HepG2 (cell line): ENCODE measurements around the gene CYTH1. TPM values are rescaled to one million over a fixed set of nuclear protein-coding genes. Genes with fewer than 3 reads are reported as not detected.

Experiments used
- ATAC-seq: fragments of 200-7000 bp; cut with Tn5 transposase; 3 replicates; pipeline ENCODE4 v1.9.1; 2020; ENCODE audit warnings: mild to moderate bottlenecking, moderate library complexity
- BruUV-seq: library from RNA; stranded (reverse); fragments of 400-500 nt; replicated peaks from 2 replicates; lab custom pipeline; 2021; lab: Mats Ljungman, UMichigan
- CTCF ChIA-PET: fragments of 300-600 bp; formaldehyde crosslinking; extraction: SDS; loops from one replicate; lab custom pipeline; 2021; ENCODE audit warnings: low total read pairs, inconsistent platforms, low intra/inter-chr PET ratio; lab: Yijun Ruan, JAX
- POLR2A ChIA-PET: fragments of 350-600 bp; sonication (Branson Sonifier 250); formaldehyde crosslinking; loops from one replicate; lab custom pipeline; 2020; ENCODE audit warnings: antibody characterized with exemption, inconsistent platforms; lab: Yijun Ruan, JAX
- DNase-seq: peaks from one replicate; pipeline ENCODE4 v3.0.0-alpha.2; 2015; ENCODE audit warnings: low spot score
- FAIRE-seq: peaks from 3 replicates; lab custom pipeline; 2011; peaks lifted over from hg19 to GRCh38; lab: Jason Lieb, UNC
- H2AFZ ChIP-seq: one replicate; pipeline ENCODE4 v1.6.1; 2011; ENCODE audit warnings: low read length, inconsistent platforms
- H3K27ac ChIP-seq: fragments of 300-600 bp; 3 replicates; pipeline ENCODE4 v1.8.0; 2011; ENCODE audit warnings: mixed run types, mild to moderate bottlenecking, mixed read lengths, low read length, inconsistent platforms; ENCODE audit not compliant: insufficient read depth; ENCODE audit errors: extremely low read length
- H3K27me3 ChIP-seq, 2 experiments: fragments of 200-600 bp in 1 of 2; 2 replicates in 1 of 2; 3 replicates in 1 of 2; pipeline versions ENCODE4 v1.6.0 to v1.8.0; 2011; ENCODE audit warnings: low read length in 2 of 2, mild to moderate bottlenecking in 2 of 2, moderate library complexity in 2 of 2, inconsistent platforms in 1 of 2; ENCODE audit not compliant: insufficient read depth in 2 of 2, control insufficient read depth in 1 of 2
- H3K36me3 ChIP-seq, 2 experiments: fragments of 200-600 bp in 1 of 2; replicated peaks in 1 of 2; 2 replicates in 1 of 2; 3 replicates in 1 of 2; pipeline versions ENCODE4 v1.5.1 to v1.8.0; 2011; ENCODE audit warnings: low read length in 2 of 2, inconsistent platforms in 1 of 2; ENCODE audit not compliant: insufficient read depth in 2 of 2, control insufficient read depth in 1 of 2
- H3K4me1 ChIP-seq: 2 replicates; pipeline ENCODE4 v1.5.1; 2012; ENCODE audit warnings: low read length, inconsistent platforms; ENCODE audit not compliant: insufficient read depth
- H3K4me2 ChIP-seq: 2 replicates; pipeline ENCODE4 v1.6.0; 2011; ENCODE audit warnings: low read depth, low read length, inconsistent platforms
- H3K4me3 ChIP-seq, 3 experiments: fragments of 200-600 bp in 1 of 3; sonication (generic), shearing (Covaris generic) in 1 of 3; replicated peaks in 1 of 3; 2 replicates each; pipeline ENCODE4 v1.5.1; 2011 to 2016; ENCODE audit warnings: low read length in 3 of 3, inconsistent platforms in 2 of 3, low read depth in 2 of 3, mild to moderate bottlenecking in 2 of 3, control low read depth in 1 of 3, mixed read lengths in 1 of 3; ENCODE audit not compliant: insufficient read depth in 1 of 3
- H3K79me2 ChIP-seq: one replicate; pipeline ENCODE4 v1.6.1; 2011; ENCODE audit warnings: low read length, inconsistent platforms; ENCODE audit not compliant: insufficient read depth
- H3K9ac ChIP-seq: 2 replicates; pipeline ENCODE4 v1.6.0; 2011; ENCODE audit warnings: mild to moderate bottlenecking, low read depth, low read length, inconsistent platforms; ENCODE audit not compliant: insufficient read depth
- H3K9me3 ChIP-seq: 2 replicates; pipeline ENCODE4 v1.5.1; 2012; ENCODE audit warnings: mild to moderate bottlenecking, low read length
- H4K20me1 ChIP-seq: 2 replicates; pipeline ENCODE4 v1.6.0; 2011; ENCODE audit warnings: inconsistent platforms, mild to moderate bottlenecking, low read length, moderate library complexity; ENCODE audit not compliant: insufficient read depth
- CEBPB ChIP-seq: IDR thresholded peaks from 2 replicates; pipeline ENCODE4 v1.6.1; 2011; ENCODE audit warnings: low read depth, low read length, improper control_type of control experiment, borderline replicate concordance
- CHCHD3 ChIP-seq: sonication (generic); formaldehyde crosslinking; IDR thresholded peaks from 2 replicates; pipeline ENCODE4 v1.8.0; 2022; ENCODE audit warnings: mild to moderate bottlenecking, missing genetic modification reagents, moderate library complexity
- GFI1 ChIP-seq: sonication (generic); formaldehyde crosslinking; IDR thresholded peaks from 2 replicates; pipeline ENCODE4 v1.5.0; 2020; ENCODE audit warnings: missing genetic modification reagents, mild to moderate bottlenecking, borderline replicate concordance
- MEF2D ChIP-seq: sonication (generic); formaldehyde crosslinking; IDR thresholded peaks from 2 replicates; pipeline ENCODE4 v1.5.1; 2020; ENCODE audit warnings: mild to moderate bottlenecking, missing genetic modification reagents
- NBN ChIP-seq: fragments of 450-650 bp; conservative IDR thresholded peaks from 2 replicates; pipeline ENCODE4 v1.6.1; 2017
- SALL1 ChIP-seq: sonication (generic); formaldehyde crosslinking; IDR thresholded peaks from 2 replicates; pipeline ENCODE4 v1.8.0; 2022; ENCODE audit warnings: mild to moderate bottlenecking, missing genetic modification reagents
- STAT5B ChIP-seq: sonication (generic); formaldehyde crosslinking; IDR thresholded peaks from 2 replicates; pipeline ENCODE4 v1.4.0; 2020; ENCODE audit warnings: missing genetic modification reagents
- YEATS2 ChIP-seq: sonication (generic); formaldehyde crosslinking; IDR thresholded peaks from 2 replicates; pipeline ENCODE4 v1.4.0; 2020; ENCODE audit warnings: missing genetic modification reagents, borderline replicate concordance
- ZKSCAN5 ChIP-seq: sonication (generic); formaldehyde crosslinking; IDR thresholded peaks from 2 replicates; pipeline ENCODE4 v1.5.1; 2020; ENCODE audit warnings: mild to moderate bottlenecking, missing genetic modification reagents
- ZNF468 ChIP-seq: sonication (generic); formaldehyde crosslinking; IDR thresholded peaks from 2 replicates; pipeline ENCODE4 v1.8.0; 2022; ENCODE audit warnings: mild to moderate bottlenecking, moderate library complexity, missing genetic modification reagents
- ZNF652 ChIP-seq: IDR thresholded peaks from 2 replicates; pipeline ENCODE4 v1.6.1; 2016; ENCODE audit warnings: low read depth, borderline replicate concordance
- ZNF766 ChIP-seq: sonication (generic); formaldehyde crosslinking; IDR thresholded peaks from 2 replicates; pipeline ENCODE4 v1.5.0; 2020; ENCODE audit warnings: missing genetic modification reagents, borderline replicate concordance
- WGBS: methylation state at CpG from one replicate; pipeline ENCODE4 v1.1.6; 2017; ENCODE audit warnings: low lambda C conversion rate; 5-methylcytosine and 5-hydroxymethylcytosine counted together
- in situ Hi-C: cut with HindIII; loops from 2 replicates; pipeline ENCODE4 v1.10.0; 2017; ENCODE audit warnings: low pct_unique_long_range_greater_than_20kb; ENCODE audit not compliant: extremely low pct_ligation_motif_present
- intact Hi-C: fragments of 100-400 bp; cut with micrococcal nuclease; formaldehyde crosslinking; loops from one replicate; pipeline ENCODE4 v1.10.0; 2022; ENCODE audit not compliant: unreplicated experiment
- polyA plus RNA-seq, 8 experiments: library from polyadenylated mRNA; depleted of rRNA in 3 of 8; stranded (reverse) in 7 of 8; unstranded in 1 of 8; fragments of >200 nt; fragmentation: Illumina TruSeq in 4 of 8; extraction: Trizol in 4 of 8; gene quantifications; 2 replicates each; pipeline versions ENCODE4 v1.2.1 to v1.2.3, GENCODE V29; 2011 to 2016; ENCODE audit warnings: low read depth in 4 of 8, missing spikeins in 1 of 8, mixed read lengths in 1 of 8; ENCODE audit not compliant: insufficient read depth in 1 of 8
- total RNA-seq, 5 experiments: library from RNA; depleted of rRNA; stranded (reverse); fragments of >200 nt; fragmentation: Illumina TruSeq; extraction: Trizol; gene quantifications; 2 replicates each; pipeline ENCODE4 v1.2.3, GENCODE V29; 2016; ENCODE audit warnings: low read depth in 1 of 5
- TF ChIP-seq, protein P1 (sequence below): sonication (generic); formaldehyde crosslinking; IDR thresholded peaks from 2 replicates; pipeline ENCODE4 v1.4.0; 2020; ENCODE audit warnings: missing genetic modification reagents, borderline replicate concordance
- TF ChIP-seq, protein P2 (sequence below): sonication (generic); formaldehyde crosslinking; IDR thresholded peaks from 2 replicates; pipeline ENCODE4 v1.5.0; 2020; ENCODE audit warnings: missing genetic modification reagents, mild to moderate bottlenecking, borderline replicate concordance
- TF ChIP-seq, protein P3 (sequence below): sonication (generic); formaldehyde crosslinking; IDR thresholded peaks from 2 replicates; pipeline ENCODE4 v1.4.0; 2020; ENCODE audit warnings: mild to moderate bottlenecking, low read depth, missing genetic modification reagents
- TF ChIP-seq, protein P4 (sequence below): sonication (generic); formaldehyde crosslinking; IDR thresholded peaks from 2 replicates; pipeline ENCODE4 v1.8.1; 2022; ENCODE audit warnings: mild to moderate bottlenecking, missing genetic modification reagents

CYTH1 gene
- total and polyA plus RNA-seq, 2 of the 13 experiments (the other 11 are each of a cell fraction or from before 2014, with no cell fraction given): 20.1 to 48.9 TPM

DNA sequence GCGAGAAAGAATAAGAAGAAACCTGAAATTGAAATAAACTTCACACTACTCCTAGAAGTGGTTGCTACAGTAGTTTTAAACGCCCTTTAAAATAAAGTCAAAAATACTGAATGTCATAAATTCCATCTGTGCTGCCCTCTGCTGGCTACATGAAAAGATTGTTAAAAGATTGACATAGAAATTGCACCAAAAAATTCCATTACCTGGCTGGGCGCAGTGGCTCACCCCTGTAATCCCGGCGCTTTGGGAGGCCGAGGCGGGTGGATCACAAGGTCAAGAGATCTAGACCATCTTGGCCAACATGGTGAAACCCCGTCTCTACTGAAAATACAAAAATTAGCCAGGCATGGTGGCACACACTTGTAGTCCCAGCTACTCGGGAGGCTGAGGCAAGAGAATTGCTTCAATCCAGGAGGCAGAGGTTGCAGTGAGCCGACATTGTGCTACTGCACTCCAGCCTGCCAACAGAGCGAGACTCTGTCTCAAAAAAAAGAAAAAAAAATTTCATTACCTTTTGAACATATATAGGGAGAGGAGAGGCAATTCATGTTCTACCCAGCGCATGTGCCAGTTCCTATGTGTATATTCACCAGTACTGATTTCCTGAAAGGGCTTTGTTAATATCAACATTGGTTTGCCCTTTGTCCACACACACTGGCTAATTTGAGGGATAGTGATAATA is 36.5 kb downstream of the CYTH1 start (continued):
- TF ChIP-seq SALL1 (CRISPR knock-in tag): peak; percentile 20; the same call in 1 of the 2 replicates
- no peak for TF ChIP-seq MEF2D
- no peak for TF ChIP-seq ZNF652 (CRISPR knock-in tag)
- TF ChIP-seq, protein P1, sequence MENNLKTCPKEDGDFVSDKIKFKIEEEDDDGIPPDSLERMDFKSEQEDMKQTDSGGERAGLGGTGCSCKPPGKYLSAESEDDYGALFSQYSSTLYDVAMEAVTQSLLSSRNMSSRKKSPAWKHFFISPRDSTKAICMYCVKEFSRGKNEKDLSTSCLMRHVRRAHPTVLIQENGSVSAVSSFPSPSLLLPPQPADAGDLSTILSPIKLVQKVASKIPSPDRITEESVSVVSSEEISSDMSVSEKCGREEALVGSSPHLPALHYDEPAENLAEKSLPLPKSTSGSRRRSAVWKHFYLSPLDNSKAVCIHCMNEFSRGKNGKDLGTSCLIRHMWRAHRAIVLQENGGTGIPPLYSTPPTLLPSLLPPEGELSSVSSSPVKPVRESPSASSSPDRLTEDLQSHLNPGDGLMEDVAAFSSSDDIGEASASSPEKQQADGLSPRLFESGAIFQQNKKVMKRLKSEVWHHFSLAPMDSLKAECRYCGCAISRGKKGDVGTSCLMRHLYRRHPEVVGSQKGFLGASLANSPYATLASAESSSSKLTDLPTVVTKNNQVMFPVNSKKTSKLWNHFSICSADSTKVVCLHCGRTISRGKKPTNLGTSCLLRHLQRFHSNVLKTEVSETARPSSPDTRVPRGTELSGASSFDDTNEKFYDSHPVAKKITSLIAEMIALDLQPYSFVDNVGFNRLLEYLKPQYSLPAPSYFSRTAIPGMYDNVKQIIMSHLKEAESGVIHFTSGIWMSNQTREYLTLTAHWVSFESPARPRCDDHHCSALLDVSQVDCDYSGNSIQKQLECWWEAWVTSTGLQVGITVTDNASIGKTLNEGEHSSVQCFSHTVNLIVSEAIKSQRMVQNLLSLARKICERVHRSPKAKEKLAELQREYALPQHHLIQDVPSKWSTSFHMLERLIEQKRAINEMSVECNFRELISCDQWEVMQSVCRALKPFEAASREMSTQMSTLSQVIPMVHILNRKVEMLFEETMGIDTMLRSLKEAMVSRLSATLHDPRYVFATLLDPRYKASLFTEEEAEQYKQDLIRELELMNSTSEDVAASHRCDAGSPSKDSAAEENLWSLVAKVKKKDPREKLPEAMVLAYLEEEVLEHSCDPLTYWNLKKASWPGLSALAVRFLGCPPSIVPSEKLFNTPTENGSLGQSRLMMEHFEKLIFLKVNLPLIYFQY (CRISPR knock-in tag): no peak
- no peak for TF ChIP-seq ZKSCAN5
- TF ChIP-seq YEATS2: peak; percentile 41; the same call in 1 of the 2 replicates
- no peak for TF ChIP-seq NBN
- no peak; the same call in 1 of the 2 replicates for TF ChIP-seq GFI1
- no peak for TF ChIP-seq ZNF766
- TF ChIP-seq STAT5B (CRISPR knock-in tag): peak; percentile 65; the same call in 1 of the 2 replicates

DNA sequence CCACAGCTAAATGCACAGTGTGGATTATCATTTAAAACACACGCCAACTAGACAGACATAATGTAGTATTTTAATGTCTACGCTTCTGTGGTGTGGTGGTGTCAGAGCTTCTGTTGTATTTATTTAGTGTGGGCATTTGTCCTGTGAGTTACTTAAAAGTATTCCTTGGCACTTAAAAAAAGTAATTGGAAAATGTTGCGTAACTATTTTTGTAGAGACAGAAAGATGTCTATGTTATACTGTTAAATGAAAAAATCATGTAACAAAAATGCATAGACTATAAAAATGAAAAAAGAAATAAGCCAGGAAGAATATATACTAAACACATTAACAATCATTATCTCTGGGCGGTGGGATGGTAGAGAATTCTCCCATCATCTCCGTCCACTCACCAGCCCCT is 39.2 kb downstream of the CYTH1 start:
- DNase-seq (no peak), FAIRE-seq (no peak), ATAC-seq (no peak)
- in situ Hi-C loops: no loop called here
- ChIA-PET CTCF (no interaction called here), POLR2A (no interaction called here)
- BruUV-seq: no TSS peak
- Histone ChIP-seq H3K9me3 (no peaks in the 10 kb centered on the region), H3K4me3 (no peak overlapping the region), H3K36me3 (peaks cover 1 to 4% of the 10 kb centered on the region in 2 experiments; a peak in 3 of 5 replicates), H3K27me3 (no peaks in the 10 kb centered on the region), H3K4me1 (peaks cover 55% of the 10 kb centered on the region), H3K9ac (no peak overlapping the region), H4K20me1 (peaks cover 7% of the 10 kb centered on the region; the same call in 1 of the 2 replicates), H3K27ac (no peak overlapping the region), H2AFZ (no peak overlapping the region), H3K79me2 (peaks cover 79% of the 10 kb centered on the region), H3K4me2 (no peak overlapping the region)
- WGBS: 97% methylated on average over 5 of the region's 5 CpGs
- intact Hi-C loops: no loop called here
- TF ChIP-seq, protein P2, sequence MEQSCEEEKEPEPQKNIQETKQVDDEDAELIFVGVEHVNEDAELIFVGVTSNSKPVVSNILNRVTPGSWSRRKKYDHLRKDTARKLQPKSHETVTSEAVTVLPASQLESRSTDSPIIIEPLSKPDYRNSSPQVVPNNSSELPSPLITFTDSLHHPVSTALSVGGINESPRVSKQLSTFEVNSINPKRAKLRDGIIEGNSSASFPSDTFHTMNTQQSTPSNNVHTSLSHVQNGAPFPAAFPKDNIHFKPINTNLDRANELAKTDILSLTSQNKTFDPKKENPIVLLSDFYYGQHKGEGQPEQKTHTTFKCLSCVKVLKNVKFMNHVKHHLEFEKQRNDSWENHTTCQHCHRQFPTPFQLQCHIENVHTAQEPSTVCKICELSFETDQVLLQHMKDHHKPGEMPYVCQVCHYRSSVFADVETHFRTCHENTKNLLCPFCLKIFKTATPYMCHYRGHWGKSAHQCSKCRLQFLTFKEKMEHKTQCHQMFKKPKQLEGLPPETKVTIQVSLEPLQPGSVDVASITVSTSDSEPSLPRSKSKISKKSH: no peak
- TF ChIP-seq, protein P3, sequence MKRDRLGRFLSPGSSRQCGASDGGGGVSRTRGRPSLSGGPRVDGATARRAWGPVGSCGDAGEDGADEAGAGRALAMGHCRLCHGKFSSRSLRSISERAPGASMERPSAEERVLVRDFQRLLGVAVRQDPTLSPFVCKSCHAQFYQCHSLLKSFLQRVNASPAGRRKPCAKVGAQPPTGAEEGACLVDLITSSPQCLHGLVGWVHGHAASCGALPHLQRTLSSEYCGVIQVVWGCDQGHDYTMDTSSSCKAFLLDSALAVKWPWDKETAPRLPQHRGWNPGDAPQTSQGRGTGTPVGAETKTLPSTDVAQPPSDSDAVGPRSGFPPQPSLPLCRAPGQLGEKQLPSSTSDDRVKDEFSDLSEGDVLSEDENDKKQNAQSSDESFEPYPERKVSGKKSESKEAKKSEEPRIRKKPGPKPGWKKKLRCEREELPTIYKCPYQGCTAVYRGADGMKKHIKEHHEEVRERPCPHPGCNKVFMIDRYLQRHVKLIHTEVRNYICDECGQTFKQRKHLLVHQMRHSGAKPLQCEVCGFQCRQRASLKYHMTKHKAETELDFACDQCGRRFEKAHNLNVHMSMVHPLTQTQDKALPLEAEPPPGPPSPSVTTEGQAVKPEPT: no peak
- peak; percentile 89 for TF ChIP-seq CEBPB
- TF ChIP-seq CHCHD3 (CRISPR knock-in tag): no peak
- no peak for TF ChIP-seq ZNF468 (CRISPR knock-in tag)
- TF ChIP-seq, protein P4, sequence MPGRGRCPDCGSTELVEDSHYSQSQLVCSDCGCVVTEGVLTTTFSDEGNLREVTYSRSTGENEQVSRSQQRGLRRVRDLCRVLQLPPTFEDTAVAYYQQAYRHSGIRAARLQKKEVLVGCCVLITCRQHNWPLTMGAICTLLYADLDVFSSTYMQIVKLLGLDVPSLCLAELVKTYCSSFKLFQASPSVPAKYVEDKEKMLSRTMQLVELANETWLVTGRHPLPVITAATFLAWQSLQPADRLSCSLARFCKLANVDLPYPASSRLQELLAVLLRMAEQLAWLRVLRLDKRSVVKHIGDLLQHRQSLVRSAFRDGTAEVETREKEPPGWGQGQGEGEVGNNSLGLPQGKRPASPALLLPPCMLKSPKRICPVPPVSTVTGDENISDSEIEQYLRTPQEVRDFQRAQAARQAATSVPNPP (CRISPR knock-in tag): no peak
